HG02884 (cell line): Measurements from ENCODE around the gene ZBTB3.
A peak's percentile ranks its signal among the peaks of the same experiment; 100 is the strongest.
"Not testable (repeated sequence)": the region's sequence is repeated elsewhere in the genome, so short reads cannot be mapped to it uniquely, and the experiment has no call there.

Source experiments
- ATAC-seq: cut with Tn5 transposase; IDR thresholded peaks from one replicate; pipeline ENCODE4 v1.9.1; 2021; ENCODE audit warnings: mild to moderate bottlenecking, moderate library complexity; ENCODE audit not compliant: unreplicated experiment

The ZBTB3 gene

GRCh38 chr11:62757846-62758788 is 4.2 kb upstream of the ZBTB3 start:
- no peak for ATAC-seq

GRCh38 chr11:62755086-62755615 is 1.2 kb upstream of the ZBTB3 start:
- no peak for ATAC-seq

GRCh38 chr11:62752994-62753735 is 795 bp downstream of the ZBTB3 start:
- ATAC-seq = no peak

GRCh38 chr11:62752177-62752785 is 1.7 kb downstream of the ZBTB3 start:
- ATAC-seq = no peak

GRCh38 chr11:62749931-62750330 is 4.0 kb downstream of the ZBTB3 start:
- ATAC-seq = not testable (repeated sequence)

GRCh38 chr11:62747475-62748160 is 6.3 kb downstream of the ZBTB3 start:
- no peak for ATAC-seq

GRCh38 chr11:62737196-62737595 is 16.8 kb downstream of the ZBTB3 start:
- ATAC-seq = no peak

GRCh38 chr11:62732830-62733229 is 21.1 kb downstream of the ZBTB3 start:
- no peak for ATAC-seq

GRCh38 chr11:62730076-62730475 is 23.9 kb downstream of the ZBTB3 start:
- ATAC-seq = not testable (repeated sequence)

- peak; percentile 13 for ATAC-seq
Observed at GRCh38 chr11:62728171-62728988, 25.6 kb downstream of the ZBTB3 start, which contains the start of gene TTC9C. Gene TTC9C, plus strand, starts transcription at chr11:62728486. Its CDS starts 363 bp downstream, at chr11:62728849.

- peak; percentile 46 for ATAC-seq
Observed at GRCh38 chr11:62727872-62728170, 26.1 kb downstream of the ZBTB3 start.

GRCh38 chr11:62727165-62727871 is 26.6 kb downstream of the ZBTB3 start, which contains the start of gene HNRNPUL2:
Gene HNRNPUL2, minus strand, starts transcription at chr11:62727457. Its CDS starts 301 bp downstream, at chr11:62727156.
- ATAC-seq = peak; percentile 60

- ATAC-seq = peak; percentile 2
Observed at GRCh38 chr11:62726915-62727164, 27.1 kb downstream of the ZBTB3 start.

GRCh38 chr11:62726156-62726914 is 27.6 kb downstream of the ZBTB3 start:
- no peak for ATAC-seq

- ATAC-seq = no peak
Observed at GRCh38 chr11:62725646-62726045, 28.3 kb downstream of the ZBTB3 start.

GRCh38 chr11:62724171-62724570 is 29.8 kb downstream of the ZBTB3 start:
- no peak for ATAC-seq

GRCh38 chr11:62721994-62722393 is 32.0 kb downstream of the ZBTB3 start:
- ATAC-seq = no peak

- no peak for ATAC-seq
Observed at GRCh38 chr11:62719302-62719978, 34.5 kb downstream of the ZBTB3 start.
